Measurements from ENCODE around the gene GGCX. TPM values are rescaled to one million over a fixed set of nuclear protein-coding genes. Genes with fewer than 3 reads are reported as not detected.

The GGCX gene
- total and polyA plus RNA-seq, 8 donors, result 15.7 to 43.4 (median 27.1) TPM

GRCh38 chr2:85511008-85511811 is 50.1 kb downstream of the GGCX start:
- DNase-seq, result peak in 1 of 6 donors; percentile 1
- WGBS, 2 donors, result 66 to 67% methylated on average over 6 of the region's 6 CpGs
- TF ChIP-seq, protein P1, sequence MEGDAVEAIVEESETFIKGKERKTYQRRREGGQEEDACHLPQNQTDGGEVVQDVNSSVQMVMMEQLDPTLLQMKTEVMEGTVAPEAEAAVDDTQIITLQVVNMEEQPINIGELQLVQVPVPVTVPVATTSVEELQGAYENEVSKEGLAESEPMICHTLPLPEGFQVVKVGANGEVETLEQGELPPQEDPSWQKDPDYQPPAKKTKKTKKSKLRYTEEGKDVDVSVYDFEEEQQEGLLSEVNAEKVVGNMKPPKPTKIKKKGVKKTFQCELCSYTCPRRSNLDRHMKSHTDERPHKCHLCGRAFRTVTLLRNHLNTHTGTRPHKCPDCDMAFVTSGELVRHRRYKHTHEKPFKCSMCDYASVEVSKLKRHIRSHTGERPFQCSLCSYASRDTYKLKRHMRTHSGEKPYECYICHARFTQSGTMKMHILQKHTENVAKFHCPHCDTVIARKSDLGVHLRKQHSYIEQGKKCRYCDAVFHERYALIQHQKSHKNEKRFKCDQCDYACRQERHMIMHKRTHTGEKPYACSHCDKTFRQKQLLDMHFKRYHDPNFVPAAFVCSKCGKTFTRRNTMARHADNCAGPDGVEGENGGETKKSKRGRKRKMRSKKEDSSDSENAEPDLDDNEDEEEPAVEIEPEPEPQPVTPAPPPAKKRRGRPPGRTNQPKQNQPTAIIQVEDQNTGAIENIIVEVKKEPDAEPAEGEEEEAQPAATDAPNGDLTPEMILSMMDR (IDR thresholded peaks at IDR 0.05), result no peak
- no peak overlapping the region for H3K4me3 ChIP-seq
- no peaks in the 10 kb centered on the region for H3K4me1 ChIP-seq
- H3K36me3 ChIP-seq, result no peaks in the 10 kb centered on the region
- no peaks in the 10 kb centered on the region for H3K9me3 ChIP-seq
- H3K27ac ChIP-seq, result no peak overlapping the region
- no peak for FAIRE-seq
- H3K27me3 ChIP-seq, result no peaks in the 10 kb centered on the region
- peak in 2 of 4 donors; percentile 31 to 45 for ATAC-seq
- intact Hi-C loops (cut with DNase I), result no loop called here

- Histone ChIP-seq H3K27ac (peak overlapping the region in 1 of 4 donors; percentile 27), H3K9me3 (no peaks in the 10 kb centered on the region), H3K36me3 (no peaks in the 10 kb centered on the region), H3K4me3 (no peak overlapping the region), H3K27me3 (no peaks in the 10 kb centered on the region), H3K4me1 (peaks cover 0 to 7% (median 0%) of the 10 kb centered on the region in 3 donors)
- intact Hi-C loops (cut with DNase I), result no loop called here
- WGBS, 2 donors, result 81 to 86% methylated on average over 7 of the region's 7 CpGs
- FAIRE-seq (no peak), ATAC-seq (peak in 1 of 4 donors; percentile 22), DNase-seq (peak in 1 of 6 donors; percentile 2)
- TF ChIP-seq, protein P1 (IDR thresholded peaks at IDR 0.05), result no peak
These were observed 54.5 kb downstream of the GGCX start for GRCh38 chr2:85506768-85507181.

DNA sequence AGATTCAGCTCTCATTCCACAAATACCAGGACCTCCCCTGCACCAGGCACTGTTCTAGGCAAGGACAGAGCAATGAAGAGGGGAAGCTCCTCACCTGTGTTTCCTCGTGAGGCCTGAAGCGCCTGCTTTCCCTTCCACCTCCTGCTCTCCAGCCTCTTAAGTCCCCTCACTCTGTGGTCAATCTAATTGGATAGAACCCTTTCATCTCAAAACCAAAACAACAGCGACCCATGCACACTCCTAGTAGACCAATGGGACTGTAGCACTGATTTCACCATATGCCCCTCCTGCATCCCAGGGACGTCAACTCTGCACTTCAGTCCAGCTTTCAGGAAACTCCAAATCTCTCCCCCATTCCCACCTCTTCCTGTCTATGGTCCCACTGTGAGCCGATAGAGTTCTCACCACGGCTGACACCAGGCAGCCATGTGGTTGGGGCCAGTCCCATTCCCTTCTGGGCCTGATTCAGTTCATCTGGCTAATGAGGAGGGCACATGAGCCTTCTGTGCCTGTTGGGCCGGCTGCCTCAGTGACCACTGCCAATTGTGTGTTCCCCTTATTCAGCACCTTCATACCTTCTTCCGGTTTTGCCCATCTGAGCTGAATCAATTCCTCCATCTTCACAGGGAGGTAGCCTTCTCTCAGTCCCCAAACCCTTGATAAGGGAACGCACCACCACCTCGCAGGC is 55.6 kb downstream of the GGCX start:
- TF ChIP-seq, protein P1 (IDR thresholded peaks at IDR 0.05), result no peak
- no peaks in the 10 kb centered on the region for H3K9me3 ChIP-seq
- DNase-seq (peak in 1 of 6 donors; percentile 3), ATAC-seq (no peak), FAIRE-seq (no peak)
- intact Hi-C loops (cut with DNase I), result no loop called here
- no peak overlapping the region for H3K27ac ChIP-seq
- H3K27me3 ChIP-seq, result no peaks in the 10 kb centered on the region
- peaks cover 0 to 7% (median 0%) of the 10 kb centered on the region in 3 donors for H3K4me1 ChIP-seq
- no peaks in the 10 kb centered on the region for H3K36me3 ChIP-seq
- H3K4me3 ChIP-seq, result no peak overlapping the region
- 93% methylated on average over 10 of the region's 10 CpGs for whole genome bisulfite sequencing, 2 donors

GRCh38 chr2:85504778-85505261 is 56.5 kb downstream of the GGCX start:
- H3K4me3 ChIP-seq, result no peak overlapping the region
- no peaks in the 10 kb centered on the region for H3K9me3 ChIP-seq
- FAIRE-seq, result no peak
- H3K27ac ChIP-seq, result no peak overlapping the region
- H3K27me3 ChIP-seq, result no peaks in the 10 kb centered on the region
- WGBS, 2 donors, result 62 to 65% methylated on average over 3 of the region's 3 CpGs
- ATAC-seq, result peak; percentile 46 to 77 (median 60)
- H3K36me3 ChIP-seq, result no peaks in the 10 kb centered on the region
- intact Hi-C loops (cut with DNase I), result no loop called here
- peak in 1 of 6 donors; percentile 25 for DNase-seq
- H3K4me1 ChIP-seq, result peaks cover 0 to 7% (median 0%) of the 10 kb centered on the region in 3 donors
- TF ChIP-seq, protein P1 (IDR thresholded peaks at IDR 0.05), result no peak

Measured in pancreas (tissue), 10 donors.